Pons (tissue), 1 donor: ENCODE data around the gene ENTPD2.
"Not testable (repeated sequence)": the region's sequence is repeated elsewhere in the genome, so short reads cannot be mapped to it uniquely, and the experiment has no call there.

Experiments
- DNase-seq: peaks from one replicate; pipeline ENCODE4 v3.0.0-alpha.2; 2016; ENCODE audit warnings: low spot score

ENTPD2 gene

DNA sequence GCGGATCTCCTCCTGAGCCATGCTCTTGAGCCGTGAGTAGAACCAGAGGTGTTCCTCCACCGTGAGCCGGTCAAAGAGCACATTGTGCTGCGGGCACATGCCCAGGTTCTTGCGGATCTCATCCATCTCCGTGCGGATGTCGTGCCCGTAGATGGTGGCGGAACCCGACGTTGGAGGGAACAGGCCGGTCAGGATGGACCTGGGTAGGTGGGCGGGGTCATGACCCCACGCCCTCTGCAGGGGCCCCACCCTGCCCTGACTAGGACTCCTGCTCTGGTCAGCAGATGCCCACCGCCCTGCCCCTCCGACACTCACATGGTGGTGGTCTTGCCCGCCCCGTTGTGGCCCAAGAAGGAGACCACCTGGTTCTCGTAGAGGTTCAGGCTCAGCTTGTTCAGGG, 37.9 kb downstream of the ENTPD2 start:
- DNase-seq, result no peak

GRCh38 chr9:137015540-137015930, 38.3 kb downstream of the ENTPD2 start:
- no peak for DNase-seq

GRCh38 chr9:137014776-137015539, 38.9 kb downstream of the ENTPD2 start:
- DNase-seq, result no peak

GRCh38 chr9:137014166-137014565, 39.7 kb downstream of the ENTPD2 start:
- DNase-seq, result no peak

GRCh38 chr9:137013571-137013940, 40.3 kb downstream of the ENTPD2 start:
- DNase-seq, result no peak

- no peak for DNase-seq
These were observed 40.9 kb downstream of the ENTPD2 start for GRCh38 chr9:137012694-137013570.

GRCh38 chr9:137011907-137012675, 41.8 kb downstream of the ENTPD2 start:
- no peak for DNase-seq

DNA sequence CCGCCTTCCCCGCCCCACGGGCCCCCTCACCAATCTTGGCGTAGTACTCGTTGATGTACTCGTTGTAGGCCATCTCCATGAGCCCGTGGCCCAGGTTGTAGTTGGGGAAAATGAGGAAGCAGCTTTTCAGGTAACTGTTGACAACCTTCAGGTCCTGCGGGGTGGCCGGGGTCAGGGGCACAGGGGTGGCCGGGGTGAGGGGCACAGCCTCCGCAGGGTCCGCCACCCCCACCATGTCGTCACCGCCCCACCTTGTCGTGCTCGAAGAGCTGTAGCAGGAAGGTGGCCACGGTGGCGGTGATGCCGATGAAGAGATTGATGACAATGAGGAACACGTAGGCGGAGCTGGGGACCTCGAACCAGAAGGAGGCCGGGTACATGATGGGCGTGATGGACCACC, 42.7 kb downstream of the ENTPD2 start:
- no peak for DNase-seq

DNA sequence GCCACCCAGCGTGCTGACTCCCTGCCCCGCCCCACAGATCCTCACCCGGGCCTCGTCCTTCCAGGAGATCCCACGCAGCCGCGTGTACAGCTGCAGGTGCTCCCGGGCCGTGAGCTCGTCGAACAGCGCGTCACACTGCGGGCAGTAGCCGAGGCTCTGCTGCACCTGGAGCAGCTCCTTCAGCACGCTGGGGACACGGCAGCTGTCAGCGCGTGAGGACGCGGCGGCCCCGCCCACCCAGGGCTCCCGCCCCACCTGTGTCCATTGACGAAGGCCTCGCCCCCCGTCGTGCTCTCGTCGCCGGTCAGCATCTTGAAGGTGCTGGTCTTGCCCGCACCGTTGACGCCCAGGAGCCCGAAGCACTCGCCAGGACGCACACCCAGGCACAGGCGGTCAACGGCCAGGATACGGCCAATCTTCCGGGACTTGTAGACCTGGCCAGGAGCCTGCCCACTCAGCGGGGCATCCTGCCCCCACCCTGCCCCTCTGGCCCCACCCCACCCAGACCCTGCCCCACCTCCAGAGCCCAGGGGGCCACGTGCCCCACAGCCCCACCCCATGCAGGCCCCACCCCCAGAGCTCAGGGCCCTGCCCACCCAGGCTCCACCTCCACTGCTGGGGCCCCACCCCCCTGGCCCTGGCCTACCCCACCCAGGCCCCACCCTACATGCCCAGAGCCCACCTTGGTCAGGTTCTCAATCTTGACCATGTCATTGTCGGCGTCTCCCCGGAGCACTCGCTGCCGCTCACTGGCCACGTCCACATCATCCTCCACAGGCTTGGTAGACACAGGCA, 43.7 kb downstream of the ENTPD2 start:
- no peak for DNase-seq

GRCh38 chr9:137009217-137009616, 44.6 kb downstream of the ENTPD2 start:
- no peak for DNase-seq

- DNase-seq, result no peak
These were observed 45.5 kb downstream of the ENTPD2 start for GRCh38 chr9:137008312-137008711.

GRCh38 chr9:137007816-137008270, 46.0 kb downstream of the ENTPD2 start:
- no peak for DNase-seq

GRCh38 chr9:137007108-137007815, 46.6 kb downstream of the ENTPD2 start:
- DNase-seq, result no peak

- DNase-seq, result no peak
These were observed 47.5 kb downstream of the ENTPD2 start for GRCh38 chr9:137006116-137007003.

GRCh38 chr9:137004285-137004684, 49.6 kb downstream of the ENTPD2 start:
- not testable (repeated sequence) for DNase-seq

DNA sequence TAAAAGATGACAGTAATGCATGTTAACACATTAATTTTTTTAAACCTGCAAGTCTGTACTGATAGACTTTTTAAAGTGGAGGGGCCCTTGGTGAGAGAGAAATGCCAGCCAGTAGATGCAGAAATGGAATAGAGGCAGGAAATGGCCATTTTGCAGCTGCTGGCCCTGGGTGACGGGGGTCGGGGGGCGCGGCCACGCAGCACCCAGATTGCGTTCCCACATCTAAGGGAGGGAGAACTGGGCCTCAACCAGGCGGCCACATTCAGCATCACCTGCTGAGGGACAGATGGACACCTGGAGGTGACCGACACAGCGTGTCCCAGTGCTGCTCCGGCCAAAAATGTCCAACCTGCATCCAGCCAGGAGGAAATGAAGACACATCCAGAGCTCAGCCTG, 51.2 kb downstream of the ENTPD2 start:
- DNase-seq, result no peak

DNA sequence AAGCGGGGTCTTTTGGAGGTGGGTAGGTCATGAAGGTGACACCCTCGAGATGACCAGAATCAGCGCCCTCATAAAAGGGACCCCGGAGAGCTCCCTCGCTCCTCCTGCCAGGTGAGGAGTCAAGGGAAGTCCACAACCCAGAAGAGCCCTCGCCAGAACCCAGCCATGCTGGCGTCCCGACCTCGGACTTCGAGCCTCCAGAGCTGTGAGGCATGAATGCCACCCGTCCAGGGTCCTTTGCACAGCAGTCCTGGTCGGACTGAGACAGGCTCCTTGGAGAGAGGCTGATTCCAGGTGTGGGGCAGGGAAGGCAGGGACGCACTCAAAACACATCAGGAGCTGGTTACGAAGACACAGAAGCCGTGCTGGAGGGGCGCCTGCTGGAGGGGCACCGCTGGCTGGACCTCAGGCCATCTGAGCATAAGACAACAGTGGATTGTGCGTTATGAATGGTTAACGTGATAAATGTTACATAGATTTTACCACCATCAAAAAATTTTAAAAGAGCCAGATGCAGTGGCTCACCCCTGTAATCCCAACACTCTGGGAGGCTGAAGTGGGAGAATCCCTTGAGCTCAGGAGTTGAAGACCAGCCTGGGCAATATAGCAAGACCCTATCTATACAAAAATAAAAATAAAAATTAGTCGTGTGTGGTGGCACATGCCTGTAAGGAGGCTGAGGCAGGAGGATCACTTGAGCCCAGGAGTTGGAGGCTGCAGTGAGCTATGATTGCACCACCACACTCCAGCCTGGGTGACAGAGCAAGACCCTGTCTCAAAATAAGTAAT, 51.8 kb downstream of the ENTPD2 start:
- no peak for DNase-seq

- no peak for DNase-seq
These were observed 53.5 kb downstream of the ENTPD2 start for GRCh38 chr9:137000177-137000930.
